Measurements from ENCODE around the gene C12orf42. TPM values are rescaled to one million over a fixed set of nuclear protein-coding genes. Genes with fewer than 3 reads are reported as not detected.
"Not testable (repeated sequence)": the region's sequence is repeated elsewhere in the genome, so short reads cannot be mapped to it uniquely, and the experiment has no call there.

C12orf42 gene
- total and polyA plus RNA-seq, 7 donors, result 0.93 TPM; not detected in 6

GRCh38 chr12:103441437-103442181, 54.2 kb downstream of the C12orf42 start:
- Histone ChIP-seq H3K27me3 (no peaks in the 10 kb centered on the region), H3K4me1 (no peaks in the 10 kb centered on the region), H3K9me3 (no peaks in the 10 kb centered on the region), H3K27ac (no peak overlapping the region), H3K4me3 (no peak overlapping the region), H3K36me3 (no peaks in the 10 kb centered on the region)
- intact Hi-C loops (cut with DNase I), result no loop called here
- DNase-seq, result no peak
- 49 to 67% methylated on average over 1 of the region's 1 CpG for WGBS, 2 donors
- no peak for TF ChIP-seq EP300 (IDR thresholded peaks at IDR 0.05)
- no peak for TF ChIP-seq CTCF (IDR thresholded peaks at IDR 0.05)
- TF ChIP-seq POLR2A (IDR thresholded peaks at IDR 0.05), result no peak
- TF ChIP-seq POLR2AphosphoS5 (IDR thresholded peaks at IDR 0.05), result no peak

GRCh38 chr12:103434165-103435105, 61.3 kb downstream of the C12orf42 start:
- H3K4me1 ChIP-seq; H3K27ac ChIP-seq; H3K36me3 ChIP-seq; intact Hi-C loops (cut with DNase I); H3K9me3 ChIP-seq; DNase-seq; H3K4me3 ChIP-seq; H3K27me3 ChIP-seq: not testable (repeated sequence)
- 39 to 67% methylated on average over 29 to 31 of the region's 33 CpGs for WGBS, 2 donors

- 81 to 85% methylated on average over 2 of the region's 2 CpGs for WGBS, 2 donors
- TF ChIP-seq POLR2AphosphoS5 (IDR thresholded peaks at IDR 0.05) (no peak), CTCF (IDR thresholded peaks at IDR 0.05) (no peak), EP300 (IDR thresholded peaks at IDR 0.05) (no peak), POLR2A (IDR thresholded peaks at IDR 0.05) (no peak)
- peaks cover 0 to 3% (median 0%) of the 10 kb centered on the region in 4 donors for H3K9me3 ChIP-seq
- H3K36me3 ChIP-seq, result no peaks in the 10 kb centered on the region
- no peak overlapping the region for H3K4me3 ChIP-seq
- H3K27ac ChIP-seq, result no peak overlapping the region
- intact Hi-C loops (cut with DNase I), result no loop called here
- H3K27me3 ChIP-seq, result no peaks in the 10 kb centered on the region
- no peaks in the 10 kb centered on the region for H3K4me1 ChIP-seq
- DNase-seq, result no peak
These were observed 63.8 kb downstream of the C12orf42 start for GRCh38 chr12:103431950-103432349.

- Histone ChIP-seq H3K4me3 (no peak overlapping the region), H3K9me3 (peaks cover 0 to 3% (median 0%) of the 10 kb centered on the region in 4 donors), H3K36me3 (no peaks in the 10 kb centered on the region), H3K27me3 (no peaks in the 10 kb centered on the region), H3K4me1 (no peaks in the 10 kb centered on the region), H3K27ac (no peak overlapping the region)
- 89 to 94% methylated on average over 1 of the region's 1 CpG for WGBS, 2 donors
- intact Hi-C loops (cut with DNase I), result no loop called here
- TF ChIP-seq CTCF (IDR thresholded peaks at IDR 0.05) (no peak), POLR2AphosphoS5 (IDR thresholded peaks at IDR 0.05) (no peak), EP300 (IDR thresholded peaks at IDR 0.05) (no peak), POLR2A (IDR thresholded peaks at IDR 0.05) (no peak)
- DNase-seq, result no peak
These were observed 64.4 kb downstream of the C12orf42 start for GRCh38 chr12:103431387-103431786.

GRCh38 chr12:103425674-103426073, 70.1 kb downstream of the C12orf42 start:
- 72% methylated on average over 6 of the region's 6 CpGs for WGBS, 2 donors
- H3K36me3 ChIP-seq; intact Hi-C loops (cut with DNase I); H3K9me3 ChIP-seq; H3K27ac ChIP-seq; DNase-seq; H3K27me3 ChIP-seq; H3K4me1 ChIP-seq; H3K4me3 ChIP-seq: not testable (repeated sequence)

- H3K4me3 ChIP-seq; H3K9me3 ChIP-seq; H3K4me1 ChIP-seq; DNase-seq; intact Hi-C loops (cut with DNase I); H3K27me3 ChIP-seq; H3K36me3 ChIP-seq; H3K27ac ChIP-seq: not testable (repeated sequence)
- WGBS, 2 donors, result 69 to 71% methylated on average over 9 of the region's 9 CpGs
These were observed 70.8 kb downstream of the C12orf42 start for GRCh38 chr12:103424849-103425586.

Data from sigmoid colon (tissue), 7 donors.